Right cardiac atrium (tissue), 5 donors: ENCODE results near the gene KCNJ5. TPM values are rescaled to one million over a fixed set of nuclear protein-coding genes. Genes with fewer than 3 reads are reported as not detected.

Experiments used
- ATAC-seq, 2 donors: fragments of 200-7000 bp; cut with Tn5 transposase; one replicate each; pipeline versions ENCODE4 v1.8.0 to v1.9.1; 2020; ENCODE audit warnings: moderate library complexity in 2 of 2, mild to moderate bottlenecking in 1 of 2
- DNase-seq, 3 donors: peaks; one replicate each; pipeline ENCODE4 v3.0.0-alpha.2; 2020
- H3K27ac ChIP-seq: one replicate; pipeline ENCODE4 v1.5.1; 2013; ENCODE audit warnings: mild to moderate bottlenecking, low read length, control low read depth, moderate library complexity
- H3K27me3 ChIP-seq: one replicate; pipeline ENCODE4 v1.6.1; 2013; ENCODE audit not compliant: control insufficient read depth, insufficient read depth
- H3K4me1 ChIP-seq: one replicate; pipeline ENCODE4 v1.6.1; 2013; ENCODE audit warnings: low read length; ENCODE audit not compliant: control insufficient read depth, insufficient read depth
- H3K4me3 ChIP-seq: one replicate; pipeline ENCODE4 v1.5.1; 2013; ENCODE audit warnings: low read length, control low read depth
- H3K9me3 ChIP-seq: one replicate; pipeline ENCODE4 v1.6.1; 2013; ENCODE audit warnings: low read length; ENCODE audit not compliant: control insufficient read depth
- WGBS: extraction: QIAGEN DNeasy Blood & Tissue Kit; methylation state at CpG from one replicate; pipeline ENCODE4 v1.1.7; 2013; 5-methylcytosine and 5-hydroxymethylcytosine counted together
- intact Hi-C, 4 donors: fragments of 100-400 bp; cut with DNase I; formaldehyde crosslinking; loops; one replicate each; pipeline versions ENCODE4 v1.11.0 to v1.14.0; 2022 to 2023
- polyA plus RNA-seq: library from polyadenylated mRNA; stranded (reverse); fragments of 200-250 nt; gene quantifications from one replicate; pipeline ENCODE4 v1.2.3, GENCODE V29; 2013
- total RNA-seq, 4 donors: library from RNA; stranded (reverse); fragmentation: NEBNext Ultra II Directional; extraction: Animal tissue kit (Norgen Biotek cat#: 25700); gene quantifications; one replicate each; pipeline ENCODE4 v1.2.1, GENCODE V29; 2021
- donor health status: healthy with polysubstance abuse.
- donor health status: DM: no; HTN: yes; CAD: no.
- donor health status: DM: no; HTN: no; CAD: no.
- donor health status: DM: no; HTN: yes; CAD: no; lungs with severe emphysema.
- donor health status: DM: yes; HTN: yes; CAD: no.

The KCNJ5 gene
- total and polyA plus RNA-seq, 5 donors, result 9.3 to 30.0 (median 21.1) TPM

DNA sequence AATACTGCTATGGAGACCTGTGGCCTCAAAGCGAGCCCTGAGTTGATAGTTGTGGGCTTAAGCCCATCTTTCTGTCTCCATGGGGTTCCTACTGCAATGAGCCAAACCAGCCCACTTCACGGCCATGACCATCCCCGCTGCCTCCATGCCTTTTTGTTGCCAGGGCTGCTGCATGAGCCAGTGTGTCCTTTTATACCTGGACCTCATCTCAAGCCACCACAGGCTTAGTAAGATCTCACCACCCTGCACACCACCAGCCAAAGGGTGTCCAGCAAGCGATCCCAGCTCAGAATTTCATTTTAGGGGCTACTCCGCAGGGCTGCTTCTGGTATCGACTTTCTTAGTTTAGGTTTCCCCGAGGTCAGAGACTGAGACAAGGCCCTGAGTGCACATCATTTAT is 43.2 kb downstream of the KCNJ5 start:
- no peak for DNase-seq
- WGBS, result 94% methylated on average over 7 of the region's 7 CpGs
- no peaks in the 10 kb centered on the region for H3K4me1 ChIP-seq
- no peaks in the 10 kb centered on the region for H3K9me3 ChIP-seq
- intact Hi-C loops, result no loop called here
- H3K27me3 ChIP-seq, result no peaks in the 10 kb centered on the region
- no peak overlapping the region for H3K27ac ChIP-seq
- H3K4me3 ChIP-seq, result no peak overlapping the region
- ATAC-seq, result no peak

DNA sequence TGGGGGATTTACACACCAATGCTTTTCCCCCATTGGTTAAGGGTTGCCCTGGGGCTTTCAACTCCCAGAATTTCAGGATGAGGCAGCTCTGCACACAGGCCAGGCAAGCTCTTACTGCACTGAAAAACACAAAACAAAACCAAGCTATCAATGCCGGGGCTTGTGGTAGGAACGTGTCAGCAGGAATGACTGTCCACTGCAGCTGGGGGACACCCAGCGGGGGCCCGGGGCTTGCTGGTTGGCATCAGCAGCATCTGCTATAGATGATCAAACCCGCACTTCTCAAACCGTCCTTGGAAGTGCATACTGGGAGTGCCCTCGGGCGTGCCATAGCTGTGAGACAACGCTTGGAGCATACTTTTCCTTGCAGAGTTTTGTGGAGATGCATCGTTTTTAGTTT is 43.8 kb downstream of the KCNJ5 start:
- DNase-seq (no peak), ATAC-seq (no peak)
- WGBS, result 94% methylated on average over 10 of the region's 10 CpGs
- Histone ChIP-seq H3K4me3 (no peak overlapping the region), H3K27me3 (no peaks in the 10 kb centered on the region), H3K27ac (no peak overlapping the region), H3K9me3 (no peaks in the 10 kb centered on the region), H3K4me1 (no peaks in the 10 kb centered on the region)
- intact Hi-C loops, result no loop called here

DNA sequence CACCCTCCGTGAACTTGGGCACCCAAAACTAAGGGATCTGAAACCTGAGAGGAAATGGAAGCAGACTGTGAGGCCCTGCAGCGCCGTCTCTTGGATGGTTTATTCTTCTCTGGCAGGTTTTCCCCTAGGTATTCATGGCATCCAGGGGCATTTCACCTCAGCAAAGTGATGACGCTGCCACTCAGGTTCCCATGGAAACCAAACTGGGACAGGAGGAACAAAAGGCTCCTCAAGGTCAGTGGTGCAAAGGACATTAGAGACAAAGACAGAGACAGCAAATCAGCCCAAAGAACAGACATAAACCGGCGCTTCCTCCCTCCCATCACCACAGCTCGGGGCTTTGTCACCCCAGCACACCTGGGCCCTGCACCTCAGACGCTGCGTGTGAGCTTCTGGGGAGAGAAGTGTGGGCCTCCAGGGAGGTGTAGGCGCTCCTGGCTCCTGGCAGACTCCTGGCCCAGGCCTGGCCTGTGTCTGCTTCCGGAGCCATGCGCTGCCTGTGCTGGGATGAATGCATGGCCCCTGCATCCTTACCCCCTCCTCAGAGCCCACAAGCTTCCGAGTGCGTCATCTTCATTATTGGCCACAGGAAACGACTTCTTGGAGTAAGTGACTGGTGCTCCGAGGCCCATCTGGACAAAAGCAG is 45.6 kb downstream of the KCNJ5 start:
- intact Hi-C loops, result no loop called here
- Histone ChIP-seq H3K4me3 (no peak overlapping the region), H3K27me3 (no peaks in the 10 kb centered on the region), H3K4me1 (no peaks in the 10 kb centered on the region), H3K9me3 (no peaks in the 10 kb centered on the region), H3K27ac (no peak overlapping the region)
- ATAC-seq (no peak), DNase-seq (no peak)
- 76% methylated on average over 16 of the region's 16 CpGs for WGBS

DNA sequence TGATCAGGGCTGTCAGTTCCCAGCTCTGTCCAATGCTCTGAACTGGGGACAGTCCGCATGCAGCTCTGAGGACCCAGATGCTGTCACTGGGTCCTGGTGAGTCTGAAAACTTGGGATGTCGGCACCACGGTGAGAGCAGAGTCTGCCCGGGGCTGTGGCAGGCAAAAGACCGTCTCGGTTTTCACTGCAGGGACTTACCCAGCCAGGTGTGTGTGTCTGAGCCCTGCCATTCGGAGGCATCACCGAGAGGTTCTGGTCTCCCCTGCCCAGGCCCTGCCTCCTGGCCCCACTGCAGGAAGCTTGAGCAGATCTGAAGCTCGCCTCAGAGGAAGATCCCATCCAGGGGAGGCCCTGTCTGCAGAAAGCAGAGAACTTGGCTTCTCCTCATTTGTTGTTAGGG is 46.3 kb downstream of the KCNJ5 start:
- no peak for ATAC-seq
- Histone ChIP-seq H3K9me3 (no peaks in the 10 kb centered on the region), H3K27me3 (no peaks in the 10 kb centered on the region), H3K27ac (no peak overlapping the region), H3K4me3 (no peak overlapping the region), H3K4me1 (no peaks in the 10 kb centered on the region)
- 86% methylated on average over 9 of the region's 9 CpGs for WGBS
- no peak for DNase-seq
- intact Hi-C loops, result no loop called here

DNA sequence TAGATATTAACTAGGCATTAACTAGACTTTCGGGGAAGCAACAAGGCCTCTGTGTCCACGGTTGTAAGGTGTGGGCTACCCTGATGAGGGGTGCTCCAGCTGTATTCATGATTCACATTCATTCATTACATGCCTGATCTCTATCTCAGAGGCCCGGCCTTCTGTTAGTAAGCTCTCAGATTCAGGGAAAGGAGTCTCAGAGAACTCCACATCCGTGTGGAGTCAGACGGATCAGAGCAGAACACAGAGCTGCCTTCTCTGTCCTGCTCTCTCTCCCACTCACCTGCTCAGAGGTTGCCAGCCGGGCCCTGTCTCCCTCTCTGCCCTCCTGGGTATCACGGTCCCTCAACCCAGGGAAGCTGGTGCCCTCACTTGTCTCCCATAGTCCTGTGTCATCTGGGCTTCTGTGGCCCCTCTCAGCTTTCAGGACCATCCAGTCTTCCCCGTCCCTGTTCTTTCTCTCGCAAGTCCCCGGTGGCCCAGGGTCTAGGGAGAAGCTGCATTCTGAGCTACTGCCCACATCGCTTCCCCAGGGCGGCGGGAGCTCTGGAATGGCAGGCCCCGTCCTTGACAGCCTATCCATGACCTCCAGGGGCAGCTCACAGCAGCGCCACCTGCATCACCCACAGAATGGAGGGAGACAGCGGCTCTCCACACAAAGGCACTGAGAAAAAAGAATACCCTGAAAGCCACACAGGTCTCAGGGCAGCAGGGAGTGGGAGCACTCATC is 47.2 kb downstream of the KCNJ5 start:
- Histone ChIP-seq H3K27me3 (no peaks in the 10 kb centered on the region), H3K9me3 (no peaks in the 10 kb centered on the region), H3K4me3 (no peak overlapping the region), H3K4me1 (no peaks in the 10 kb centered on the region), H3K27ac (no peak overlapping the region)
- ATAC-seq (no peak), DNase-seq (no peak)
- intact Hi-C loops, result no loop called here
- WGBS, result 89% methylated on average over 16 of the region's 16 CpGs

DNA sequence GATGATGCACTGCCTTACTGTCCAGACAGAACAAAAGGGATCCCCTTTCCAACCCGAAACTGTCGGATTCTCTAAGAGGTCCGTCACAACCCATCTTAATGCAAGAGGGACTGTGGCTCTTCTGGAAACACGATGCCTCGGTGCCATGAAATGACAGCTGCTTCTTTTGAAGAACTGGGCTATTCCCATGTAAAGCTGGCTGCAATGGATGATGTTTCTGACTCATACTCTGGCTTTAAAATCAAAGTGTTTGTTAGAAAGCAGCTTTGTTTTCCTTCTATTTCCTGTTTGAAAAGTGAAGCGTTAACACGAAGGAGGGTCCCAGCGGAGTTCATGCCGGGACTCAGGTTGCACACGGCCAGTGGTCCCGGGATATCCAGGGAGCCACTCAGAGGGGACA is 48.4 kb downstream of the KCNJ5 start:
- no peaks in the 10 kb centered on the region for H3K4me1 ChIP-seq
- 59% methylated on average over 11 of the region's 11 CpGs for WGBS
- intact Hi-C loops, result no loop called here
- DNase-seq (no peak), ATAC-seq (no peak)
- no peaks in the 10 kb centered on the region for H3K9me3 ChIP-seq
- no peaks in the 10 kb centered on the region for H3K27me3 ChIP-seq
- no peak overlapping the region for H3K27ac ChIP-seq
- H3K4me3 ChIP-seq, result no peak overlapping the region

DNA sequence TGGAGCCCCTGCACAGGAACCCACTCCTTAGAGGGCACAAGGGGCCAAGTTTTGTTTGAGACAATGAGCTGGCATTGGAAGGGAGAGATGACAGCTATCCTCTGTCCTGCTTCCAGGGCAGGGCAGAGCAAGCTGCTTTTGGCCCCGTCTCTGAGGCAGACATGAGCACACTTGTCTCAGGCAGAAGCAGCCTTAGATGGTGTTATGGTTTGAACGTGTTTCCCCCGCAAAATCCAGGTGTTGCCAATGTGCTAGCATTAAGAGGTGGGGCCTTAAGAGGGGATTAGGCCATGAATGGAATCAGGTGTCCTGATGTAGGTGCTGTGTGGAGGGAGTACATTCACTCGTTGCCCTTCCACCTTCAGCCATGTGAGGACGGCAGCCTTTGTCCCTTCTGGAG is 49.0 kb downstream of the KCNJ5 start:
- DNase-seq (no peak), ATAC-seq (no peak)
- no peaks in the 10 kb centered on the region for H3K9me3 ChIP-seq
- intact Hi-C loops, result no loop called here
- WGBS, result 78% methylated on average over 5 of the region's 5 CpGs
- no peak overlapping the region for H3K4me3 ChIP-seq
- H3K4me1 ChIP-seq, result no peaks in the 10 kb centered on the region
- no peaks in the 10 kb centered on the region for H3K27me3 ChIP-seq
- no peak overlapping the region for H3K27ac ChIP-seq

DNA sequence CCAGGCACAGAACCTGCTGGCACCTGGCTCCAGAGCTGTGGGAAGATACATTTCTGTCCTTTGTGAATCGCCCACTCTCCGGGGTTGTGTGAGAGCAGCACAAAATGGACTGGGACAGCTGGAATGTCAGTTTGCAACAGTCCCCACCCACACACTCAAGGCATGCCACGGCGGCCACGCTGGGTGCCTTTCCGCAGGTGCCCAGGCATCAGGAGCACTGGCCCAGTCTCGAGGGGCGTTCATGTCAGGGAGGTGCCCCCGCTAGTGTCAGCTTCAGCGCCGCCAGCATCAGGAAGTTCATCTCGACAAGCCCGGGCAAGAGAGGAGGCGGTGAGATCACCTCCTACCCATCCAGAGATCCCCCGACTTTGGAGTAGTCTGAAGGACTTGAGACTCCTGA is 49.4 kb downstream of the KCNJ5 start:
- WGBS, result 78% methylated on average over 15 of the region's 15 CpGs
- no peaks in the 10 kb centered on the region for H3K4me1 ChIP-seq
- DNase-seq (no peak), ATAC-seq (no peak)
- intact Hi-C loops, result no loop called here
- no peaks in the 10 kb centered on the region for H3K27me3 ChIP-seq
- H3K27ac ChIP-seq, result no peak overlapping the region
- H3K4me3 ChIP-seq, result no peak overlapping the region
- no peaks in the 10 kb centered on the region for H3K9me3 ChIP-seq

DNA sequence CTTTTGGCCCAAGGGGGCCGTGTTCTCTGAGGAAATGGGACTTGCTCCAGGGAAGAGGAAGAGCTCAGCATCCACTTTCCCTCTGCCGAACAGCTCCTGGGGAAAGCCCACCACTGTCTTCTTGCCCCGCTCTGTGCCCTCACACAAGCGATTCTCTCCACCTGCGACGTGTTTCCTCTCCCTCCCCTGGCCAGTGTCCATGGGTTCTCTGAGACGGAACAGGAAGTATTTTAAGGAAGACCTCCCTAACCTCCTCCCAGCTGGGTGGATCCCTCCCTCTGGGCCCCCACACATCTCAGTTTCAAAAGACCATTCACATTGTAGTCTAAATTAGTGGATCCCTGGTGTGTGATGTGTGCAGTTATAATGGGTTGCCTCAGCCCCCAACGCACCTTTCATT is 50.0 kb downstream of the KCNJ5 start:
- Histone ChIP-seq H3K27ac (no peak overlapping the region), H3K9me3 (no peaks in the 10 kb centered on the region), H3K27me3 (no peaks in the 10 kb centered on the region), H3K4me1 (no peaks in the 10 kb centered on the region), H3K4me3 (no peak overlapping the region)
- DNase-seq (no peak), ATAC-seq (no peak)
- intact Hi-C loops, result no loop called here
- WGBS, result 63% methylated on average over 8 of the region's 8 CpGs

DNA sequence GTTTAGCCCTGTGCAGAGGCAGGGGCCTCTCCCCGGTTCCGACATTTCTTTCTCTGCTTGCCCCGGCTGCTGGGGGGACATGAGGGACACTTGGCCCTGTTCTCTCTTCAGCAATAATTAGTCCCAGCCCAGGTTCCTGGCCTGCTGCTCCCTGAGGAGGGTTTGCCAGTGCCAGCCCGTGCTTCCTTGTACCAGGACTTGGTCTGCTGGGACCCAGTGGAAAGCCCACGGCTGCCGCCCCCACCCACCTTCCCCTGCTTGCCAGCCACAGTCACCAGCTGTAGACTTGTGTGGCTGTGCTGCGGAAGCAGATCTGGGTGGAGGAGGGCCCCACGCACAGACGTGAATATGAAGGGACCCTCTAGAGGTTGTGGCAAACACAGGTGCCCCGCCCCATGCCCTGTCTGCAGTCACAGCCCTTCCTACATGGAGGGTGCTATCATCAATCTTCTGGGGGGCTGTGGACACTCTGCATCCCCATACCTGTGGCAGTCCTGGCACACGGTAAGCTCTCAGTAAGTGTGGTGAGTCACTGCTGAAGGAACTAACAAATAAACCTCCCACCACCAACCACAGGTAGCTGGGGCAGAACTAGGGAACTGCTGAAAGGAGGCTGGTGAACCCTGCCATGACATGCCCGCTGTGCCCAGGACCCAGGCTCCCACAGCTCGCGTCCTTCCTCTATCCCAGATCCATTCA is 50.6 kb downstream of the KCNJ5 start:
- WGBS, result 92% methylated on average over 14 of the region's 14 CpGs
- Histone ChIP-seq H3K27ac (no peak overlapping the region), H3K9me3 (no peaks in the 10 kb centered on the region), H3K27me3 (no peaks in the 10 kb centered on the region), H3K4me3 (no peak overlapping the region), H3K4me1 (no peaks in the 10 kb centered on the region)
- intact Hi-C loops, result no loop called here
- ATAC-seq, result no peak
- DNase-seq, result no peak

DNA sequence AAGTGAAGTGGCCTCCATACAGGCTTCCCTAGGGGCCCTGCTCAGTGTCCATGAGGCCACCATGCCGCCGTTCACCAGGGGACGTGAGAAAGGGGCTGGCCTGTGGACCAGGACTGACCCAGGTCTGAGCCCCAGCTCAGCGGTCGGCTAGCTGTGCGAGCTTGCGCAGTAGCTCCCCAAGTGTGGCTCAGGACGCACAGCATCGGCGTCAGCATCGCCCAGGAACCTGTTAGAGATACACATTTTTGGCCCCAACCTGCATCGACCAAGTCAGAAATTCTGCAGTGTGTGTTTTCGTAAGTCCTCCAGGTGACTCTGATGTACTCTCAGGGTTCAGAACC is 51.1 kb downstream of the KCNJ5 start:
- 97% methylated on average over 13 of the region's 13 CpGs for WGBS
- Histone ChIP-seq H3K4me1 (no peaks in the 10 kb centered on the region), H3K4me3 (no peak overlapping the region), H3K9me3 (no peaks in the 10 kb centered on the region), H3K27ac (no peak overlapping the region), H3K27me3 (no peaks in the 10 kb centered on the region)
- intact Hi-C loops, result no loop called here
- ATAC-seq (no peak), DNase-seq (no peak)
